ENCODE measurements around the gene SLC22A2. TPM values are rescaled to one million over a fixed set of nuclear protein-coding genes. Genes with fewer than 3 reads are reported as not detected.

The SLC22A2 gene
- total and polyA plus RNA-seq, 2 of the 13 experiments (the other 11 are each of a cell fraction or from before 2014, with no cell fraction given): not detected

GRCh38 chr6:160276126-160276525, 17.5 kb upstream of the SLC22A2 start (continued):
- TF ChIP-seq SRF (IDR thresholded peaks at IDR 0.05; ENCODE audit: low read depth, low read length) (no peak), ZNF264 (CRISPR knock-in tag; IDR thresholded peaks at IDR 0.05) (no peak), ZNF784 (CRISPR knock-in tag; IDR thresholded peaks at IDR 0.05; ENCODE audit: borderline replicate concordance) (no peak), NRL (CRISPR knock-in tag; IDR thresholded peaks at IDR 0.05; ENCODE audit: borderline replicate concordance) (no peak), ZNF737 (CRISPR knock-in tag; IDR thresholded peaks at IDR 0.05; ENCODE audit: borderline replicate concordance) (no peak), ETS1 (CRISPR knock-in tag; IDR thresholded peaks at IDR 0.05) (no peak), MBD4 (IDR thresholded peaks at IDR 0.05; ENCODE audit: borderline replicate concordance, low read length) (no peak), DZIP1 (CRISPR knock-in tag; IDR thresholded peaks at IDR 0.05) (no peak), EZH2 (conservative IDR thresholded peaks at IDR 0.05; ENCODE audit: low read depth, low read length) (no peak)

All from HepG2 (cell line).